ENCODE data around the gene ZNF121.
"Not testable (repeated sequence)": the region's sequence is repeated elsewhere in the genome, so short reads cannot be mapped to it uniquely, and the experiment has no call there.

ZNF121 gene

DNA sequence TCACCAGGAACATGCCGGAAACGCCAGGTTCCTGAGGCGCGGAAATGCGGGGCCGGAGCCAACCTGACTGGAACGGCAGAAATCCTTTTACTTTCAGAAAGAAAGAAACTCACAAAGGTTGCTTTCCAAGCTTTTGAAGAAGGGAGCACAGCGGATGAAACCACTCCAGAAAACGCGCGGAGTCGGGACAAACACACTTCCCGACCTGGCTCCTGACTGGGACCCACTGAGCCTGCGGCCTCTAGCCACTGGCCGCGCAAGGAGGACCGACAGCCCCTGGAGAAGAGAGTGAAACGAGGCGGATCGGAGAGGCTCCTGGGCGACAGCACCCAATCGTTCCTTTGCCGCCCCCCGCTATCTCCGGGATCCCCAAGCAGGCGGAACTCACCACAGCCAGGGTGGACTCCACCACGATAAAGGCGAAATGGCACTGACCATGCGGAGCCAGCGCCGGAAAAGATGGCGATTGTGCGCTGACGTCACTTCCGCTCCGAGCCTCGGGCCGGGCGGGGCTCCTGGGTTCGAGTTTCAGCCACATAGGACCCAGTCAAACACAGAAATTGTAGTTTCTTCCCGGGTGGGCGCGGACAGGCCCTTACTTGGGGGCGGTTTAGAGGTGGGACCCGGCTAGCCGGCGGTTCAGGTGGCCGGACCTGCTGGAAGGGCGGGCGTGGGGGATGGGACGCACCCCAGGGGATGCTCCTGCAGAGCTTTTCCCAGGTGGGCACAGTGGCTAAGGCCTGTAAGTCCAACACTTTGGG is at the start of gene ZNF121:
ZNF121 (minus strand) TSS at position 432 of the 761 bp plus-strand sequence. CDS start 16,407 bp downstream, outside the sequence.
- peak; percentile 91 for DNase-seq

DNA sequence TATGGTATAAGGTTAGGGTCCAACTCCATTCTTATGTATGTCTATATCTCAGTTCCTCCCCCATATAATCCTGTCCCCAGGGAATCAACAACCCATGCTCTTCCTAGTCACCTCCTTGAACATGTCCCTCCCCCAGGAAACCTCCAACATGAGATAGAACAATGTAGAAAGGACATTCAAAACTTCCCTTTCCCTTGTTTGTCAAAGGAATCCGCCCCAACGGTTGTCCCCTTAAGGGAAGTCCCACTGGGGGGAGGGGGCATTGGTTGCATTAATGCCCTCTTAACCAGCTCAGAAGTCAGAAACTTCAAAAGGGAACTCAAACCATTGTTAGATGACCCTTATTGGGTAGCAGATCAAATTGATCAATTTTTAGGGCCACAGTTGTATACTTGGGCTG is 43.6 kb upstream of the ZNF121 start:
- DNase-seq: no peak

DNA sequence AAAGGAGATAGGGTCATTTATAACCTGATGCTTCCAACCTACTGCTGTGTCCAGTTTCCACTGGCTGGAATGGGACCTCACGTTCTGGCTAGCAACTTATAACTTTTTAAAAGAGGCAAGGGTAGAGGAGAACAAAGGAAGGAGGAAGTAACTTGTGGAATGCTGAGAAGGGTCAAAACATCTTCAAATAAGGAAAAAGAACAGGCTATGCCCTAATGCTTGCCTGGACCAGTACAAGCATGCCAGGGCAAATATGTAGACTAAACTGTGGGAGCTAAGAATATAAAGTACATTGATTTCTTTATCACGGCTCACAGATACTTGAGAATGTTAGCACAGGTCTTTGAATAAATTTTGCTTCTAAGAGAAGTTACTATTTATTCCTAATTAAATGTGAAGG is 38.2 kb upstream of the ZNF121 start:
- no peak for DNase-seq

DNA sequence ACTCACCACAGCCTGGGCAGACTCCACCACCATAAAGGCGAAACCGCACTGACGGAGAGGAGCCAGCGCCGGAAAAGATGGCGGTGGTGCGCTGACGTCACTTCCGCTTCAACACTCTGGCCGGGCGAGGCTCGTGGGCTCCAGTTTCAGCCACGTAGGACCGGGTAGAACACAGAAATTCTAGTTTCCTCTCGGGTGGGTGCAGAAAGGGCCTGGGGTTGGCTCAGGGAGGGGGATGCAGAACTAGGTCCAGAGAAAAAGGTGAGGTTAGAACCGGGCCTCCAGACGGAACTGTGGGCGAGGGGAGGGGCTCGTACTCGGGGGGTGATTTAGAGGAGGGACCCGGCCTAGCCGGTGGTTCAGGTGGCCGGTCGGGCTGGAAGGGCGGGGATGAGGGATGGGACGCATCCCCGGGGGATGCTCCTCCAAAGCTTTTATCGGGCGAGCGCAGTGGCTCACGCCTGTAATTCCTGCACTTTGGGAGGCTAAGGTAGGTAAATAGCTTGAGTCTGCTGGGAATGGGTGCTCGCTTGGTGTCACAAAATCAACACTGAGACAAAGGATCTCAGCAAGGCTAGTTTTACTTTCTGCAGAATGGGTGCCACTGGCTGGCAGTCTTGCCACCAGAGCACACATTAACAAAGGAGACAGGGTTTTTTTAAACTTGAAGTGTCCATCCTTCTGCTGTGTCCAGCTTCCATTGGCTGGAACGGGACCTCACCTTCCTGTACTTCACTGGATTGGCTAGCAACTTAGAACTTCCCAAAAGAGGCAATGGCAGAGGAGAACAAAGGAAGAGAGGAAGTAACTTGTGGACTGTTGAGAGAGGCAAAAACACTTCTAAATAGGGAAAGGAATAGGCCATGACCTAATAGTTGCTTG is 37.1 kb upstream of the ZNF121 start, which contains the start of gene ZNF561:
ZNF561 (minus strand) TSS at position 77 of the 882 bp plus-strand sequence. CDS start 1,776 bp downstream, outside the sequence.
- DNase-seq: peak; percentile 86

DNA sequence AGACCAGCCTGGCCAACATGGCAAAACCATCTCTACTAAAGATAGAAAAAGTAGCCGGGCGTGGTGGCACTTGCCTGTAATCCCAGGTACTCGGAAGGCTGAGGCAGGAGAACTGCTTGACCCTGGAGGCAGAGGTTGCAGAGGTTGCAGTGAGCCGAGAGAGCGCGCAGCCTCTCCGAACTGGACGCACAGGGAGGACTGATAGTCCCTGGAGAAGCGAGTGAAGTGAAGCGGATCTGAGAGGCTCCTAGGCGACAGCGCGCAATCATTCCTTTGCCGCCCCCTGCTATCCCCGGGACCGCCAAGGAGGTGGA is 36.5 kb upstream of the ZNF121 start:
- DNase-seq: no peak

DNA sequence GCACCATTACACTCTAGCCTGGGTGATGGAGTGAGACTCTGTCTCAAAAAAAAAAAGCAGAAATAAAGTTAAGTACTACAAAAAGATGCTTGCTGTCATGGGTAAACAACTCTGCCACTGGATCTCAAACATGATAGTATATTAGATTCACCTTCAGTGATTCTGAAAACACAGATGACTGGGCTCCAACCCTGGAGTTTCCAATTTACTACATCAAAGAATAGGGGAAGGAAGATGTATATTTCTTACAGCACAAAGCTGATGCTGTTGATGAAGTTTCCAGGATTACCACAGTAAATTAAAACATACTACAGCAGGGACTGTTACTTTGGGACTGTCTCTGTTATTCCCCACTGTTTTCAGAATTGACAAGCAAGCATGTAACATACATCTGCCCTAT is 31.5 kb upstream of the ZNF121 start:
- DNase-seq: no peak

DNA sequence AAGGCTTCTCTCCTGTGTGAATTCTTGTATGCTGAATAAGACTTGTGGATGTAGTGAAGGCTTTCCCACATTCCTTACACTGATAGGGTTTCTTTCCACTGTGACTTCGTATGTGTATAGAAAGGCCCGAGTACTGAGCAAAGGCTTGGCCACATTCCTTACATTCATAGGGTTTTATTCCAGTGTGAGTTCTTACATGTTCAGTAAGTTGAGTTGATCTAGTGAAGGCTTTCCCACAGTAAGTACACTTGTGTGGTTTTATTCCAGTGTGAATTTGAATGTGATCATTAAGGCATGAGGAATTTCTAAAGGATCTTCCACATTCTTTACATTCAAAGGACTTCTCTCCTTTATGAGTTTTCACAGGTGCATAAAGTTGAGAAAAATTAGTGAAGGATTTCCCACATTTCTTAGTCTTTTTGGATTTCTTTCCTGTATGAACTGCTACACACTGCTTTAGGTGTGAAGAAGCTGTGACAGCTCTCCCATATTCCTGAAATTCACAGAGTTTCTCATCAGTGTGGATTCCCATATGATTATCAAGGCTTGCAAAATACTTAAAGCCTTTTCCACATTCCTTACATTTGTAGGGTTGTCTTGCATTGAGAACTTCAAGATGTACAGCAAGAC is 26.3 kb upstream of the ZNF121 start:
- no peak for DNase-seq

DNA sequence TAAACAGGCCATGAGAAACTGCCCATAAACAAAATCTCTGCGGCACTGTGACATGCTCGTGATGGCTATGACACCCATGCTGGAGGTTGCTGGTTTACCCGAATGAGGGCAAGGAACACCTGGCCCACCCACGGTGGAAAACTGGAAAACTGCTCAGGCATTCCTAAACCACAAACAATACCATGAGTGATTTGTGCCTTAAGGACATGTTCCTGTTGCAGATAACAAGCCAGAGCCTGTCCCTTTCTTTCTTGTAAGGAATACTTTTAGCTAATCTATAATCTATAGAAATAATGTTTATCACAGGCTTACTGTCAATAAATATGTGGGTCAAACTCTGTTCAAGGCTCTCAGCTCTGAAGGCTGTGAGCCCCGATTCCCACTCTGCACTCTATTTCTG is 24.6 kb upstream of the ZNF121 start:
- DNase-seq: no peak

DNA sequence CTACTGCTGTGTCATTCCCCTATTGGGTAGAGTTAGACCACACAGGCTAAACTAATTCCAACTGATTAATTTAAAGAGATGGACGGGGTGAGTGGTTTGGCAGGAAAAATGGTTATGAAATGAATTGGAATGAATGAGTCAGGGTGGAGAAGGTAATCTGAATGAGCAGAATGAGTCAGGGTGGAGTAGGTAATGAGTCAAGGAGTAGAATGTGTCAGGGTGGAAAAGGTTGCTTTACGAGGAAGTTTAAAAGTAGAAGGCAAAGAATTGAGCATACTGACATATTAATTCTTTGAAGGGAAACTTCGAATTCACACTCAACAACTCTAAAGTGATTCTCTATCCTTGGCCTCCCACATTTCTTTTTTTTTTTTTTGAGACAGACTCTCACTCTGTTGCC is 12.7 kb upstream of the ZNF121 start:
- DNase-seq: no peak

DNA sequence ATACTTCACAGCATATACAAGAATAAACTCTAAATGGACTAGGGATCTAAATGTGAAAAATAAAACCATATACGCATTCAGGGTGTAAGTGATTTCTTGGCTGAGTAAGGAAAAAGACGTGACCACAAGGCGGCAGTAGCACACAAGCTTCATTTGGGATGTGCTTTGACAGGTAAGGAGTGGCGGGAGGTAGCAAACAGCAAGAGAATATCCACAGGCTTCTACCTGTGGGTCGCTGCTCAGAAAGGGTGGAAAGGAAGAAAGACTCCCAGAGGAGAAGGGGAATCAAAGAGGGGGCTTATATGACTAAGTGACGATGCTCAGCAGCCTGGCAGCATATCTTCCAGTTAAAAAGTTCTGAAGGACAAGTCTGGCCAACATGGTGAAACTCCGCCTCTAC is 2.5 kb upstream of the ZNF121 start:
- DNase-seq: peak; percentile 79

DNA sequence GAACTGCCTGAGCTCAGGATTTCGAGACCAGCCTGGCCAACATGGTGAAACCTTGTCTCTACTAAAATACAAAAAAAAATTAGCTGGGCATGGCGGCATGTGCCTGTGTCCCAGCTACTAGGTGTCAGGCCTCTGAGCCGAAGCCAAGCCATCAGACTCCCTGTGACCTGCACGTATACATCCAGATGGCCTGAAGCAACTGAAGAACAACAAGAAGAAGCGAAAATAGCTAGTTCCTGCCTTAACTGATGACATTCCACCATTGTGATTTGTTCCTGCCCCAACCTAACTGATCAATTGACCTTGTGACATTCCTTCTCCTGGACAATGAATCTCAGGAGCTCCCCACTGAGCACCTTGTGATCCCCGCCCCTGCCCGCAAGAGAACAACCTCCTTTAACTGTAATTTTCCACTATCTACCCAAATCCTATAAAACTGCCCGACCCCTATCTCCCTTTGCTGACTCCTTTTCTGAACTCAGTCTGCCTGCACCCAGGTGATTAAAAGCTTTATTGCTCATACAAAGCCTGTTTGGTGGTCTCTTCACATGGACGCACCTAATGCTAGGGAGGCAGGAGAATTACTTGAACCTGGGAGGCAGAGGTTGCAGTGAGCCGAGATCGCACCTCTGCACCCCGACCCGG is 2.1 kb downstream of the ZNF121 start:
- not testable (repeated sequence) for DNase-seq

DNA sequence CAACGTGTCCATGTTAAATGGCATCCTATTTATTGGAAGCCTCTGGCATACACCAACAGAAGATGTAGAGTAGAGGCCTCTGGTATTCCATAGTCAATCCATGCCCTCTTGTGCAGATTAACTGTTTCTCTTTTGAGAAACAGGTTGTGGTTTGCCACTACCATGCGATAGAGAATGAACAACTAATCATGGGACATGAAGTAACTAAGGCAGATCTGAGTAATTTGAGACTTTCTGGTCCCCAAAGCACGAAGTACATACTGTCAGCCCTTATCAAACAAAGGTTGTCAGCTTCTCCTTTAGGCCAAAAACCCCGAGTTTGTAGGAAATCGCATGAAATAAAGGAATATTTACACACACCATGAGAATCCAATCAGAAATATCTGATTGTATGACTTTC is 3.6 kb downstream of the ZNF121 start:
- no peak for DNase-seq

DNA sequence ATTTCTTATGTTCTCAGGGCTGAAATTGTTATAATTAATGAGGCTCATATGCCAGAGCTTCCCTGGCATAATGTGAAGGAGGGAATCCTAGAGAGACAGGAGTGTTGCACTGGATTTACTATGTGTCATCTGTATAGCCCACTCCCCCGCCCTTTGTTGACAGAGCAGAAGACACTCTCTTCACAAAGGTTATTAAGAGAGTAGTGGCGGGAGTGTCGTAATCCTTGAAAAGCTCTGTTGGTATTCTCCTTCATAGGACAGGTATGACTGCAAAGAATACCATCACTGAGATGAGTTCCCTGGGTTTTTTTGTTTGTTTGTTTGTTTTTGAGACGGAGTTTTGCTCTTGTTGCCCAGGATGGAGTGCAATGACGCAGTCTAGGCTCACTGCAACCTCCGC is 14.0 kb downstream of the ZNF121 start:
- DNase-seq: no peak

DNA sequence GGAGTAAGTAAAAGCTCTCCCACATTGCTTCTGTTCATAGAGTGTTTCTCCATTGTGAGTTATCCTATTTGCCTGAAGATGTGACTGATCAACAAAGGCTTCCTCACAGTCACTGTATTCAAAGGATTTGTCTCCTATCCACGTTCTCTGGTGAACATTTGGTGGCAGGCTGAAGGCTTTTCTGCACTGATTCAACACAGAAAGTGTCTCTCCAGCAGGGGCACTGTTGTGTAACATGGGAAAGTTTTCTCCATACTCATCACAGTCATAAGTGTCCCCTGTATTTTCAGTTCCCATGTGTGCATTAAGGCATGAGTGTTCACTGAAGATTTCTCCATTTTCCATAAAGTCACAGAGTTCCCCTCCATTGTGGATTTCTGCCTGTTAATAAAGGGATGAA is 17.6 kb downstream of the ZNF121 start:
- no peak for DNase-seq

DNA sequence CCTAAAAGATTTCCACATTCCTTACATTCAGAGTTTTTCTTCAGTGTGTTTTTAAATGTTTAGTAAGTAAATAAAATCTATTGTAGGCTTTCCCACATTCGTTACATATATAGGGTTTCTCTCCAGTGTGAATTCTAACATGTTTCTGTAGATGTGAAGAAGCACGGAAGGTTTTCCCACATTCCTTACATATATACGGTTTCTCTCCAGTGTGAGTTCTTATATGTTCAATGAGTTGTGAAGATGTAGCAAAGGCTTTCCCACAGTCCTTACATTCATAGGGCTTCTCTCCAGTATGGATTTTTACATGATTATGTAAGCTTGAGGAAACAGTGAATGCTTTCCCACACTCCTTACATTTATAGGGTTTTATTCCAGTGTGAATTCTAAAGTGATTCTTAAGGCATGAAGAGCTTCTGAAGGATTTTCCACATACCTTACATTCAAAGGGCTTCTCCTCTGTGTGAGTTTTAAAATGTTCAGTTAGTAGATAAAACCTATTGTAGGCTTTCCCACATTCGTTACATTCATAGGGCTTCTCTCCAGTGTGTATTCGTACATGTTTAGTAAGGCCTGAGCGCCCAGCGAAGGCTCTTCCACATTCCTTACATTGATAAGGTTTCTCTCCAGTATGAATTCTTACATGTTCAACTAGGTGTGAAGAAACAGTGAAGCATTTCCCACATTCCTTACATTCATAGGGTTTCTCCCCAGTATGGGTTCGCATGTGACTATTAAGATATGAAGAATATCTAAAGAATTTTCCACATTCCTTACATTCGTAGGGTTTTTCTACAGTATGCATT is 18.2 kb downstream of the ZNF121 start:
- no peak for DNase-seq

DNA sequence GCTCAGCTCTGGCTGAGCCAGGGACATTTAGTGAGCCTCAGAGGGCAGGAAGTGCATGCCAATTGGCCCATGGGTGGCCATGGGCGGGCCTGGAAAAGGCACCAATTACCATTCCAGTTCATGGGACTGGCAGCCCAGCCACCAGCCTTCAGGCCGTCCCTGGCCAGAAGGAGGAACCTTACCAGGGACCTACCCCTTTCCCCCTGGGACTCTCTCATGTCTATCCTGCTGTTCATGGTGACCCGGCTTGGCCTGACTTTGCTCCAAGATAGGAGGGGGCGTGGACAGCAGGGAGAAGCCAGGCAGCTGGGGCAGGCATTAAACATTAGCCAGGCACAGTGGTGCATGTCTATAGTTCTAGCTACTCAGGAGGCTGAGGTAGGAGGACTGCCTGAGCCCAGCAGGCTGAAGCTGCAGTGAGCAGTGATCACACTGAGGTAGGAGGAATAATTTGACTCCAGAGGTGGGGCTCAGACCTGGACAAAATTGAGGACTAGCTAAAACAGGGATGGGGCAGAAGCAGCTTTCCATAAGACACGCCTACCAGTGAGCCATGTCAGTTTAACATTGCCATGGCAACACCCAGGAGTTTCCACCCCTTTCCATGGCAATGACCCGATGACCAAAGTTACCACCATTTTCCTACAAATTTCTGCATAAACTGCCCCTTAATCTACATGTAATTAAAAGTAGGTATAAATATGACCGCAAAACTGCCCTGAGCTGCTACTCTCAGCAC is 31.6 kb downstream of the ZNF121 start:
- DNase-seq: no peak

DNA sequence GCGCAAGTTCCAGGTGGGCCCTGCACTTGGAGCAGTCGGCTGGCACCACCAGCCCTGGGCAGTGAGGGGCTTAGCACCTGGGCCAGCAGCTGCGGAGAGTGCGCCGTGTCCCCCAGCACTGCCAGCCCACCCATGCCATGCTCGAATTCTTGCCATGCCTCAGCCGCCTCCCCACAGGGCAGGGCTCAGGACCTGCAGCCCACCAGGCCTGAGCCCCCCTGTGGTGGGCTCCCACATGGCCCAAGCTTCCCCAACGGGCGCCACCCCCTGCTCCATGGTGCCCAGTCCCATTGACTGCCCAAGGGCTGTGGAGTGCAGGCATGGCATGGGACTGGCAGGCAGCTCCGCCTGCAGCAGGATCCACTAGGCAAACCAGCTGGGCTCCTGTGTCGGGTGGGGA is 36.4 kb downstream of the ZNF121 start:
- DNase-seq: no peak

DNA sequence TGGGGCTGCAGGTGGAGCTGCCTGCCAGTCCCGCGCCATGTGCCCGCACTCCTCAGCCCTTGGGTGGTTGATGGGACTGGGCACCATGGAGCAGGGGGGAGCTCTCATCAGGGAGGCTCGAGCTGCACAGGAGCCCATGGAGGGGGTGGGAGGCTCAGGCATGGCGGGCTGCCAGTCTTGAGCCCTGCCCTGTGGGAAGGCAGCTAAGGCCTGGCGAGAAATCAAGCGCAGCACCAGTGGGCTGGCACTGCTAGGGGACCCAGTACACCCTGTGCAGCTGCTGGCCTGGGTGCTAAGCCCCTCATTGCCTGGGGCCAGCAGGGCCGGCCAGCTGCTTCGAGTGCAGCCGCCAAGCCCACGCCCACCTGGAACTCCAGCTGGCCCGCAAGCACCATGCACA is 43.0 kb downstream of the ZNF121 start:
- not testable (repeated sequence) for DNase-seq

DNA sequence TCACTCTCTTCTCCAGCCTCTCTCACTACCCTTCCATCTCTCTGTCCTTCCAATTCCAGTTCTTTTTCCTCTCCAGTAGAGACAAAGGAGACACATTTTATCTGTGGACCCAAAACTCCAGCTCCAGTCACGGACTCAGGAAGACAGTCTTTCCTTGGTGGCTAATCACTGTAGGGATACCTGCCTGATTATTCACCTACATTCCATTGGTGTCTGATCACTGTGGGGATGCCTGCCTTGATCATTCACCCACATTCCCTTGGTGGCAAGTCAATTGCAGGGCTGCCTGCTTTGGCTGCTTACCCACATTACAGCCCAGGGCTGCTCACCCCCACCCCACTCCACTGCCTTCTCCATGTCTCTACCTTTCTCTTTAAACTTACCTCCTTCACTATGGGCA is 44.4 kb downstream of the ZNF121 start:
- not testable (repeated sequence) for DNase-seq

DNA sequence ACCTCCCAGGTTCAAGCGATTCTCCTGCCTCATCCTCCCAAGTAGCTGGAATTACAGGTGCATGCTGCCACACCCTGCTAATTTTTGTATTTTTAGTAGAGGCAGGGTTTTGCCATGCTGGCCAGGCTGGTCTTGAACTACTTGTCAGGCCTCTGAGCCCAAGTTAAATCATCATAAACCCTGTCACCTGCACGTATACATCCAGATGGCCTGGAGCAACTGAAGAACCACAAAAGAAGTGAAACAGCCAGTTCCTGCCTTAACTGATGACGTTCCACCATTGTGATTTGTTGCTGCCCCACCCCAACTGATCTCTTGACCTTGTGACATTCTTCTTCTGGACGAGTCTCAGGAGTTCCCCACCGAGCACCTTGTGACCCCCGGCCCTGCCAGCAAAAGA is 45.1 kb downstream of the ZNF121 start:
- not testable (repeated sequence) for DNase-seq

All from NCI-H345 (cell line).